Measurements from ENCODE around the gene EXOSC7. TPM values are rescaled to one million over a fixed set of nuclear protein-coding genes. Genes with fewer than 3 reads are reported as not detected.
A peak's percentile ranks its signal among the peaks of the same experiment; 100 is the strongest.

Gene EXOSC7
- total RNA-seq, 2 experiments from 2014 or later = 91.6 to 92.0 TPM

- no peaks in the 10 kb centered on the region for H3K27me3 Mint-ChIP-seq
- no peak overlapping the region for H3K4me3 Mint-ChIP-seq
- DNase-seq = no peak
- H3K36me3 Mint-ChIP-seq = peaks cover 26% of the 10 kb centered on the region
- peaks cover 16% of the 10 kb centered on the region for H3K4me1 Mint-ChIP-seq
- H3K9me3 Mint-ChIP-seq = no peaks in the 10 kb centered on the region
- H3K27ac Mint-ChIP-seq = no peak overlapping the region
These were observed 40.9 kb downstream of the EXOSC7 start for GRCh38 chr3:45016916-45017315.

- H3K9me3 Mint-ChIP-seq = no peaks in the 10 kb centered on the region
- H3K4me1 Mint-ChIP-seq = peaks cover 16% of the 10 kb centered on the region
- no peak for DNase-seq
- H3K27ac Mint-ChIP-seq = no peak overlapping the region
- peaks cover 19% of the 10 kb centered on the region for H3K36me3 Mint-ChIP-seq
- no peaks in the 10 kb centered on the region for H3K27me3 Mint-ChIP-seq
- no peak overlapping the region for H3K4me3 Mint-ChIP-seq
These were observed 41.8 kb downstream of the EXOSC7 start for GRCh38 chr3:45017821-45018220.

GRCh38 chr3:45020534-45020933 is 44.5 kb downstream of the EXOSC7 start:
- no peak overlapping the region for H3K4me3 Mint-ChIP-seq
- peaks cover 8% of the 10 kb centered on the region for H3K36me3 Mint-ChIP-seq
- peak overlapping the region; percentile 26 for H3K27ac Mint-ChIP-seq
- peaks cover 16% of the 10 kb centered on the region for H3K4me1 Mint-ChIP-seq
- no peaks in the 10 kb centered on the region for H3K9me3 Mint-ChIP-seq
- DNase-seq = no peak
- no peaks in the 10 kb centered on the region for H3K27me3 Mint-ChIP-seq

- H3K4me3 Mint-ChIP-seq = no peak overlapping the region
- no peaks in the 10 kb centered on the region for H3K27me3 Mint-ChIP-seq
- peaks cover 3% of the 10 kb centered on the region for H3K36me3 Mint-ChIP-seq
- no peak for DNase-seq
- no peaks in the 10 kb centered on the region for H3K9me3 Mint-ChIP-seq
- H3K27ac Mint-ChIP-seq = no peak overlapping the region
- H3K4me1 Mint-ChIP-seq = peaks cover 16% of the 10 kb centered on the region
These were observed 45.7 kb downstream of the EXOSC7 start for GRCh38 chr3:45021524-45022297.

- Mint-ChIP-seq H3K4me1 (peaks cover 16% of the 10 kb centered on the region), H3K27me3 (no peaks in the 10 kb centered on the region), H3K4me3 (no peak overlapping the region), H3K36me3 (peaks cover 3% of the 10 kb centered on the region), H3K9me3 (no peaks in the 10 kb centered on the region), H3K27ac (no peak overlapping the region)
- no peak for DNase-seq
These were observed 47.6 kb downstream of the EXOSC7 start for GRCh38 chr3:45023675-45024074.

GRCh38 chr3:45024542-45025255 is 48.7 kb downstream of the EXOSC7 start:
- H3K9me3 Mint-ChIP-seq = no peaks in the 10 kb centered on the region
- no peaks in the 10 kb centered on the region for H3K27me3 Mint-ChIP-seq
- H3K27ac Mint-ChIP-seq = no peak overlapping the region
- no peak overlapping the region for H3K4me3 Mint-ChIP-seq
- H3K36me3 Mint-ChIP-seq = peaks cover 3% of the 10 kb centered on the region
- peaks cover 14% of the 10 kb centered on the region for H3K4me1 Mint-ChIP-seq
- no peak for DNase-seq

GRCh38 chr3:45026038-45026437 is 50.0 kb downstream of the EXOSC7 start, which contains the start of gene CLEC3B:
Gene CLEC3B, plus strand, starts transcription at chr3:45026303. Its CDS starts 60 bp downstream, at chr3:45026363.
- no peak within 1 kb of the TSS for H3K27ac Mint-ChIP-seq
- no peak for DNase-seq
- no peaks in the 10 kb centered on the region for H3K27me3 Mint-ChIP-seq
- H3K36me3 Mint-ChIP-seq = no peaks in the 10 kb centered on the region
- no peak within 1 kb of the TSS for H3K4me3 Mint-ChIP-seq
- H3K9me3 Mint-ChIP-seq = no peaks in the 10 kb centered on the region
- H3K4me1 Mint-ChIP-seq = peaks cover 4% of the 10 kb centered on the region

- no peaks in the 10 kb centered on the region for H3K4me1 Mint-ChIP-seq
- no peak overlapping the region for H3K27ac Mint-ChIP-seq
- H3K27me3 Mint-ChIP-seq = no peaks in the 10 kb centered on the region
- H3K9me3 Mint-ChIP-seq = no peaks in the 10 kb centered on the region
- no peak for DNase-seq
- no peak overlapping the region for H3K4me3 Mint-ChIP-seq
- no peaks in the 10 kb centered on the region for H3K36me3 Mint-ChIP-seq
These were observed 50.9 kb downstream of the EXOSC7 start for GRCh38 chr3:45026957-45027356.

- peaks cover 3% of the 10 kb centered on the region for H3K27me3 Mint-ChIP-seq
- H3K9me3 Mint-ChIP-seq = no peaks in the 10 kb centered on the region
- H3K4me1 Mint-ChIP-seq = no peaks in the 10 kb centered on the region
- H3K27ac Mint-ChIP-seq = no peak overlapping the region
- H3K36me3 Mint-ChIP-seq = no peaks in the 10 kb centered on the region
- H3K4me3 Mint-ChIP-seq = no peak overlapping the region
- DNase-seq = no peak
These were observed 51.4 kb downstream of the EXOSC7 start for GRCh38 chr3:45027441-45027840.

GRCh38 chr3:45029216-45029615 is 53.2 kb downstream of the EXOSC7 start:
- Mint-ChIP-seq H3K4me1 (no peaks in the 10 kb centered on the region), H3K27ac (no peak overlapping the region), H3K9me3 (no peaks in the 10 kb centered on the region), H3K36me3 (no peaks in the 10 kb centered on the region), H3K4me3 (no peak overlapping the region), H3K27me3 (peaks cover 12% of the 10 kb centered on the region)
- DNase-seq = no peak

GRCh38 chr3:45029661-45030060 is 53.6 kb downstream of the EXOSC7 start:
- Mint-ChIP-seq H3K27ac (no peak overlapping the region), H3K27me3 (peaks cover 17% of the 10 kb centered on the region), H3K4me1 (peaks cover 2% of the 10 kb centered on the region), H3K36me3 (no peaks in the 10 kb centered on the region), H3K4me3 (no peak overlapping the region), H3K9me3 (no peaks in the 10 kb centered on the region)
- DNase-seq = no peak

GRCh38 chr3:45031531-45031930 is 55.5 kb downstream of the EXOSC7 start:
- no peak for DNase-seq
- Mint-ChIP-seq H3K9me3 (no peaks in the 10 kb centered on the region), H3K27ac (no peak overlapping the region), H3K4me1 (peaks cover 10% of the 10 kb centered on the region), H3K27me3 (peaks cover 35% of the 10 kb centered on the region), H3K36me3 (no peaks in the 10 kb centered on the region), H3K4me3 (no peak overlapping the region)

GRCh38 chr3:45032113-45032512 is 56.1 kb downstream of the EXOSC7 start:
- peaks cover 41% of the 10 kb centered on the region for H3K27me3 Mint-ChIP-seq
- H3K4me1 Mint-ChIP-seq = peaks cover 10% of the 10 kb centered on the region
- H3K27ac Mint-ChIP-seq = no peak overlapping the region
- no peak overlapping the region for H3K4me3 Mint-ChIP-seq
- H3K9me3 Mint-ChIP-seq = no peaks in the 10 kb centered on the region
- no peak for DNase-seq
- no peaks in the 10 kb centered on the region for H3K36me3 Mint-ChIP-seq

GRCh38 chr3:45033791-45034190 is 57.7 kb downstream of the EXOSC7 start:
- H3K36me3 Mint-ChIP-seq = no peaks in the 10 kb centered on the region
- H3K27ac Mint-ChIP-seq = no peak overlapping the region
- no peak overlapping the region for H3K4me3 Mint-ChIP-seq

GRCh38 chr3:45034612-45035252 is 58.7 kb downstream of the EXOSC7 start:
- Mint-ChIP-seq H3K9me3 (no peaks in the 10 kb centered on the region), H3K36me3 (no peaks in the 10 kb centered on the region), H3K4me3 (no peak overlapping the region), H3K27me3 (peaks cover 50% of the 10 kb centered on the region), H3K4me1 (peaks cover 14% of the 10 kb centered on the region), H3K27ac (no peak overlapping the region)
- peak; percentile 25 for DNase-seq

More at GRCh38 chr3:45033791-45034190, 57.7 kb downstream of the EXOSC7 start:
- Mint-ChIP-seq H3K9me3 (no peaks in the 10 kb centered on the region), H3K27me3 (peaks cover 46% of the 10 kb centered on the region), H3K4me1 (peaks cover 14% of the 10 kb centered on the region)
- no peak for DNase-seq
